Testis (tissue), 2 donors: ENCODE results near the gene TECTB.

Experiments
- POLR2A ChIP-seq: fragments of 450-650 bp; IDR thresholded peaks from one replicate; pipeline ENCODE4 v1.6.1; 2017; ENCODE audit warnings: antibody characterized with exemption, mild to moderate bottlenecking, moderate library complexity
- TF ChIP-seq, protein P1 (sequence below), 3 experiments: fragments of 450-650 bp in 2 of 3; fragments of 200-600 bp in 1 of 3; sonication (generic) in 1 of 3; IDR thresholded peaks; one replicate each; pipeline ENCODE4 v1.5.1; 2016 to 2019; ENCODE audit warnings: antibody characterized with exemption in 3 of 3, mild to moderate bottlenecking in 2 of 3, moderate library complexity in 1 of 3

DNA sequence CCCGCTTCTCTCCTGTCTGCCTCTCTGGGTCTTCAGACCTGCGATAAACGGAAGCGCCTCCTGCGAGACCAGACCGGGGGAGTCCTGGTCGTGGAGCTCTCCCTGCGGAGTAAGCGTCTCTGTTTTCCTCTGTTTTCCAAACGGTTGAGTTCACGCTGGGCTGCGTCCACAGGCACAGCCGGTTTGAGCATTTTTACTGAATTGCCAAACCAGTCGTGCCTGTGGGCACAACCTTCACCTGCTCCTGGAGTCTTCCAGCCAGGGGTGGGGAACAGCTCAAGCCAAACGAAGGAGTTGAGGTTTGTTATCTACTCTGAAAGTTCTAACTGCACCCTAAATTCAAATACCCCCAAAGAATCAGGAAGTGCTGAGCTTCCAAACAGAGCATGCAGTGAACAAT is 16.3 kb downstream of the TECTB start:
- TF ChIP-seq POLR2A = no peak
- TF ChIP-seq, protein P1, sequence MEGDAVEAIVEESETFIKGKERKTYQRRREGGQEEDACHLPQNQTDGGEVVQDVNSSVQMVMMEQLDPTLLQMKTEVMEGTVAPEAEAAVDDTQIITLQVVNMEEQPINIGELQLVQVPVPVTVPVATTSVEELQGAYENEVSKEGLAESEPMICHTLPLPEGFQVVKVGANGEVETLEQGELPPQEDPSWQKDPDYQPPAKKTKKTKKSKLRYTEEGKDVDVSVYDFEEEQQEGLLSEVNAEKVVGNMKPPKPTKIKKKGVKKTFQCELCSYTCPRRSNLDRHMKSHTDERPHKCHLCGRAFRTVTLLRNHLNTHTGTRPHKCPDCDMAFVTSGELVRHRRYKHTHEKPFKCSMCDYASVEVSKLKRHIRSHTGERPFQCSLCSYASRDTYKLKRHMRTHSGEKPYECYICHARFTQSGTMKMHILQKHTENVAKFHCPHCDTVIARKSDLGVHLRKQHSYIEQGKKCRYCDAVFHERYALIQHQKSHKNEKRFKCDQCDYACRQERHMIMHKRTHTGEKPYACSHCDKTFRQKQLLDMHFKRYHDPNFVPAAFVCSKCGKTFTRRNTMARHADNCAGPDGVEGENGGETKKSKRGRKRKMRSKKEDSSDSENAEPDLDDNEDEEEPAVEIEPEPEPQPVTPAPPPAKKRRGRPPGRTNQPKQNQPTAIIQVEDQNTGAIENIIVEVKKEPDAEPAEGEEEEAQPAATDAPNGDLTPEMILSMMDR (IDR thresholded peaks at IDR 0.05) = no peak
